Mesenchymal stem cell (in vitro differentiated cells and primary cell): ENCODE results near the gene UBL7.

Experiments
- DNase-seq: peaks from one replicate; pipeline ENCODE4 v3.0.0-alpha.2; 2013
- H2AFZ ChIP-seq: one replicate; pipeline ENCODE4 v1.6.1; 2013; ENCODE audit warnings: low read depth, mild to moderate bottlenecking, control low read depth, inconsistent platforms, low read length, moderate library complexity
- H2AK5ac ChIP-seq: 2 replicates; pipeline ENCODE4 v1.6.1; 2013; ENCODE audit warnings: low read length, moderate library complexity, mild to moderate bottlenecking, inconsistent platforms; ENCODE audit not compliant: severe bottlenecking
- H2BK120ac ChIP-seq: one replicate; pipeline ENCODE4 v1.6.1; 2013; ENCODE audit warnings: low read depth, mild to moderate bottlenecking, inconsistent platforms, low read length, moderate library complexity
- H2BK12ac ChIP-seq, 2 experiments: one replicate each; pipeline ENCODE4 v1.6.1; 2013; ENCODE audit warnings: inconsistent platforms in 2 of 2, low read length in 2 of 2, mild to moderate bottlenecking in 2 of 2, moderate library complexity in 2 of 2, control low read depth in 1 of 2
- H2BK15ac ChIP-seq: one replicate; pipeline ENCODE4 v1.6.1; 2013; ENCODE audit warnings: mild to moderate bottlenecking, low read depth, inconsistent platforms; ENCODE audit not compliant: poor library complexity, severe bottlenecking
- H2BK5ac ChIP-seq: 2 replicates; pipeline ENCODE4 v1.6.1; 2013; ENCODE audit warnings: low read depth, mild to moderate bottlenecking, low read length, control low read depth, inconsistent platforms; ENCODE audit not compliant: poor library complexity, severe bottlenecking
- H3K14ac ChIP-seq, 2 experiments: one replicate each; pipeline ENCODE4 v1.6.1; 2013; ENCODE audit warnings: inconsistent platforms in 2 of 2, low read length in 2 of 2, control low read depth in 1 of 2, mild to moderate bottlenecking in 1 of 2, moderate library complexity in 1 of 2
- H3K18ac ChIP-seq, 2 experiments: one replicate each; pipeline ENCODE4 v1.6.1; 2013; ENCODE audit warnings: inconsistent platforms in 2 of 2, low read length in 2 of 2, control low read depth in 1 of 2, low read depth in 1 of 2, mild to moderate bottlenecking in 1 of 2
- H3K23ac ChIP-seq, 2 experiments: one replicate each; pipeline ENCODE4 v1.6.1; 2013; ENCODE audit warnings: inconsistent platforms in 2 of 2, low read length in 2 of 2, mild to moderate bottlenecking in 2 of 2, moderate library complexity in 2 of 2, control low read depth in 1 of 2
- H3K27ac ChIP-seq: 2 replicates; pipeline ENCODE4 v1.5.1; 2013; ENCODE audit warnings: mild to moderate bottlenecking, moderate library complexity, low read length, control low read depth, inconsistent platforms; ENCODE audit not compliant: poor library complexity, severe bottlenecking
- H3K27me3 ChIP-seq, 2 experiments: 2 replicates each; pipeline versions ENCODE4 v1.6.1 to v1.7.0; 2013; ENCODE audit warnings: low read length in 2 of 2, mild to moderate bottlenecking in 2 of 2, moderate library complexity in 2 of 2, control low read depth in 1 of 2, inconsistent platforms in 1 of 2; ENCODE audit not compliant: control insufficient read depth in 1 of 2, insufficient read depth in 1 of 2
- H3K36me3 ChIP-seq, 2 experiments: 2 replicates each; pipeline versions ENCODE4 v1.6.1 to v1.7.0; 2013; ENCODE audit warnings: low read length in 2 of 2, control low read depth in 1 of 2, inconsistent platforms in 1 of 2, low read depth in 1 of 2, mild to moderate bottlenecking in 1 of 2; ENCODE audit not compliant: insufficient read depth in 2 of 2, control insufficient read depth in 1 of 2
- H3K4ac ChIP-seq, 2 experiments: one replicate each; pipeline ENCODE4 v1.6.1; 2013; ENCODE audit warnings: inconsistent platforms in 2 of 2, low read length in 2 of 2, mild to moderate bottlenecking in 2 of 2, moderate library complexity in 2 of 2, control low read depth in 1 of 2, low read depth in 1 of 2
- H3K4me1 ChIP-seq: 2 replicates; pipeline ENCODE4 v1.6.1; 2013; ENCODE audit warnings: low read depth, low read length, control low read depth; ENCODE audit not compliant: control insufficient read depth, insufficient read depth
- H3K4me2 ChIP-seq: 2 replicates; pipeline ENCODE4 v1.6.1; 2013; ENCODE audit warnings: low read length, mild to moderate bottlenecking, inconsistent platforms; ENCODE audit not compliant: poor library complexity, severe bottlenecking
- H3K4me3 ChIP-seq, 2 experiments: 2 replicates each; pipeline versions ENCODE4 v1.5.1 to v1.7.0; 2013; ENCODE audit warnings: low read length in 2 of 2, mild to moderate bottlenecking in 2 of 2, control low read depth in 1 of 2, low read depth in 1 of 2; ENCODE audit not compliant: insufficient read depth in 1 of 2
- H3K79me1 ChIP-seq: replicated peaks from 2 replicates; pipeline ENCODE4 v1.6.1; 2013; ENCODE audit warnings: mild to moderate bottlenecking, control low read depth, low read length, inconsistent platforms; ENCODE audit not compliant: poor library complexity, severe bottlenecking
- H3K9ac ChIP-seq: 2 replicates; pipeline ENCODE4 v1.7.0; 2013; ENCODE audit warnings: mild to moderate bottlenecking, low read length, moderate library complexity
- H3K9me3 ChIP-seq: 2 replicates; pipeline ENCODE4 v1.7.0; 2013; ENCODE audit warnings: mild to moderate bottlenecking, low read length; ENCODE audit not compliant: control insufficient read depth
- H4K8ac ChIP-seq: one replicate; pipeline ENCODE4 v1.6.1; 2013; ENCODE audit warnings: inconsistent platforms, mild to moderate bottlenecking, low read length, moderate library complexity
- H4K91ac ChIP-seq: one replicate; pipeline ENCODE4 v1.6.1; 2013; ENCODE audit warnings: mild to moderate bottlenecking, low read length, inconsistent platforms
- WGBS: methylation state at CpG from one replicate; pipeline ENCODE4 v1.1.7; 2013; ENCODE audit warnings: mixed read lengths; 5-methylcytosine and 5-hydroxymethylcytosine counted together

Gene UBL7

GRCh38 chr15:74411686-74412085 lies 49.3 kb downstream of the UBL7 start:
- Histone ChIP-seq H3K9me3 (no peaks in the 10 kb centered on the region), H2AK5ac (no peak overlapping the region), H2BK5ac (no peak overlapping the region), H3K4me2 (no peak overlapping the region), H4K8ac (no peak overlapping the region), H3K14ac (no peak overlapping the region), H2AFZ (no peak overlapping the region), H3K18ac (no peak overlapping the region), H2BK15ac (no peak overlapping the region), H4K91ac (no peak overlapping the region), H3K36me3 (peaks cover 65 to 76% of the 10 kb centered on the region in 2 experiments), H3K27me3 (no peaks in the 10 kb centered on the region), H3K4me1 (peaks cover 54% of the 10 kb centered on the region), H2BK12ac (no peak overlapping the region), H2BK120ac (no peak overlapping the region), H3K79me1 (peaks cover 16% of the 10 kb centered on the region), H3K9ac (no peak overlapping the region), H3K23ac (no peak overlapping the region), H3K4me3 (no peak overlapping the region), H3K4ac (no peak overlapping the region), H3K27ac (no peak overlapping the region)
- WGBS: 98% methylated on average over 12 of the region's 12 CpGs
- DNase-seq: no peak

- Histone ChIP-seq H2BK120ac (no peak overlapping the region), H3K9ac (no peak overlapping the region), H3K36me3 (peaks cover 53 to 64% of the 10 kb centered on the region in 2 experiments), H3K79me1 (peaks cover 15% of the 10 kb centered on the region), H2AFZ (no peak overlapping the region), H3K4me3 (no peak overlapping the region), H3K27me3 (no peaks in the 10 kb centered on the region), H4K8ac (no peak overlapping the region), H4K91ac (no peak overlapping the region), H3K4me1 (peaks cover 52% of the 10 kb centered on the region), H2AK5ac (no peak overlapping the region), H3K23ac (no peak overlapping the region), H3K14ac (no peak overlapping the region), H3K18ac (no peak overlapping the region), H2BK5ac (no peak overlapping the region), H3K27ac (no peak overlapping the region), H3K4me2 (no peak overlapping the region), H2BK15ac (no peak overlapping the region), H3K9me3 (no peaks in the 10 kb centered on the region), H3K4ac (no peak overlapping the region), H2BK12ac (no peak overlapping the region)
- WGBS: 94% methylated on average over 18 of the region's 18 CpGs
- no peak for DNase-seq
Measured at GRCh38 chr15:74410502-74410901, 50.5 kb downstream of the UBL7 start.

GRCh38 chr15:74409225-74409624 lies 51.7 kb downstream of the UBL7 start:
- Histone ChIP-seq H3K27me3 (no peaks in the 10 kb centered on the region), H3K9ac (peak overlapping the region; percentile 38), H3K79me1 (peaks cover 14% of the 10 kb centered on the region), H3K36me3 (peaks cover 41 to 51% of the 10 kb centered on the region in 2 experiments), H3K18ac (no peak overlapping the region), H2BK120ac (no peak overlapping the region), H3K4me3 (peak overlapping the region in 1 of 2 experiments; percentile 3), H3K27ac (no peak overlapping the region), H3K4me2 (no peak overlapping the region), H2BK12ac (no peak overlapping the region), H2AK5ac (peak overlapping the region; percentile 63), H4K8ac (no peak overlapping the region), H3K4me1 (peaks cover 45% of the 10 kb centered on the region), H3K9me3 (no peaks in the 10 kb centered on the region), H3K23ac (no peak overlapping the region), H4K91ac (no peak overlapping the region), H2BK5ac (no peak overlapping the region), H2BK15ac (no peak overlapping the region), H3K14ac (no peak overlapping the region), H3K4ac (no peak overlapping the region), H2AFZ (no peak overlapping the region)
- DNase-seq: no peak
- WGBS: 82% methylated on average over 5 of the region's 7 CpGs

- Histone ChIP-seq H3K9me3 (no peaks in the 10 kb centered on the region), H3K9ac (peak overlapping the region; percentile 38), H4K91ac (no peak overlapping the region), H3K27ac (peak overlapping the region; percentile 83), H3K79me1 (peaks cover 12% of the 10 kb centered on the region), H2BK120ac (no peak overlapping the region), H3K27me3 (no peaks in the 10 kb centered on the region), H2BK12ac (no peak overlapping the region), H3K4ac (no peak overlapping the region), H3K4me3 (no peak overlapping the region), H3K4me2 (no peak overlapping the region), H3K14ac (no peak overlapping the region), H2BK15ac (no peak overlapping the region), H2AK5ac (peak overlapping the region; percentile 96), H3K23ac (no peak overlapping the region), H4K8ac (peak overlapping the region; percentile 5), H2BK5ac (no peak overlapping the region), H3K36me3 (peaks cover 37 to 47% of the 10 kb centered on the region in 2 experiments), H3K4me1 (peaks cover 46% of the 10 kb centered on the region), H2AFZ (no peak overlapping the region), H3K18ac (no peak overlapping the region)
- WGBS: 89% methylated on average over 7 of the region's 7 CpGs
- DNase-seq: no peak
Measured at GRCh38 chr15:74408815-74409214, 52.1 kb downstream of the UBL7 start.
